CD4-positive, alpha-beta memory T cell (primary cell): ENCODE data around the gene CMTM3. TPM values are rescaled to one million over a fixed set of nuclear protein-coding genes. Genes with fewer than 3 reads are reported as not detected.

ENCODE experiments used
- CTCF ChIA-PET: fragments of 350-600 bp; sonication (Branson Sonifier 250); formaldehyde crosslinking; loops from one replicate; lab custom pipeline; 2021; ENCODE audit warnings: inconsistent platforms; ENCODE audit not compliant: partially characterized antibody; lab: Charles Lee
- POLR2A ChIA-PET: fragments of 350-600 bp; sonication (Branson Sonifier 250); formaldehyde crosslinking; loops from one replicate; lab custom pipeline; 2021; ENCODE audit not compliant: partially characterized antibody; lab: Charles Lee
- DNase-seq, 5 donors: peaks; one replicate each; pipeline versions ENCODE4 v3.0.0 to v3.0.0-alpha.2; 2020 to 2022; ENCODE audit warnings: mixed read lengths in 1 of 5
- H3K27ac ChIP-seq: one replicate; pipeline ENCODE4 v1.7.0; 2013; ENCODE audit warnings: low read depth, low read length
- H3K27me3 ChIP-seq: 2 replicates; pipeline ENCODE4 v1.7.0; 2013; ENCODE audit warnings: mild to moderate bottlenecking, low read length, moderate library complexity; ENCODE audit not compliant: insufficient read depth
- H3K36me3 ChIP-seq: 2 replicates; pipeline ENCODE4 v1.7.0; 2013; ENCODE audit warnings: mild to moderate bottlenecking, low read length, moderate library complexity; ENCODE audit not compliant: insufficient read depth
- H3K4me1 ChIP-seq: 2 replicates; pipeline ENCODE4 v1.7.0; 2013; ENCODE audit warnings: mild to moderate bottlenecking, low read length, moderate library complexity; ENCODE audit not compliant: insufficient read depth
- H3K4me3 ChIP-seq, 2 donors: one replicate each; pipeline ENCODE4 v1.7.0; 2013; ENCODE audit warnings: low read length in 2 of 2, mild to moderate bottlenecking in 1 of 2
- H3K9me3 ChIP-seq, 2 donors: one replicate each; pipeline ENCODE4 v1.7.0; 2013; ENCODE audit warnings: low read length in 2 of 2, control low read depth in 1 of 2; ENCODE audit not compliant: control insufficient read depth in 1 of 2
- H3K27ac Mint-ChIP-seq, 7 donors: one replicate each; pipeline ENCODE4 v1.8.0; 2020 to 2021; ENCODE audit warnings: mixed read lengths in 7 of 7, mild to moderate bottlenecking in 6 of 7, inconsistent platforms in 3 of 7, moderate library complexity in 3 of 7
- H3K27me3 Mint-ChIP-seq, 2 donors: one replicate each; pipeline ENCODE4 v1.8.0; 2020 to 2021; ENCODE audit warnings: mixed read lengths in 2 of 2
- H3K36me3 Mint-ChIP-seq, 2 donors: one replicate each; pipeline ENCODE4 v1.8.0; 2020 to 2021; ENCODE audit warnings: mixed read lengths in 2 of 2, inconsistent platforms in 1 of 2, mild to moderate bottlenecking in 1 of 2
- H3K4me1 Mint-ChIP-seq, 4 donors: one replicate each; pipeline ENCODE4 v1.8.0; 2020 to 2021; ENCODE audit warnings: mixed read lengths in 4 of 4, mild to moderate bottlenecking in 1 of 4
- H3K4me3 Mint-ChIP-seq, 8 donors: one replicate each; pipeline ENCODE4 v1.8.0; 2020 to 2021; ENCODE audit warnings: mixed read lengths in 8 of 8, mild to moderate bottlenecking in 7 of 8, moderate library complexity in 6 of 8, inconsistent platforms in 3 of 8
- H3K9me3 Mint-ChIP-seq, 8 donors: one replicate each; pipeline ENCODE4 v1.8.0; 2020 to 2021; ENCODE audit warnings: mixed read lengths in 8 of 8, mild to moderate bottlenecking in 5 of 8, inconsistent platforms in 3 of 8, moderate library complexity in 1 of 8
- intact Hi-C: fragments of 100-400 bp; cut with micrococcal nuclease; formaldehyde crosslinking; loops from one replicate; pipeline ENCODE4 v1.15.1; 2023
- polyA plus RNA-seq, 2 donors: library from polyadenylated mRNA; unstranded; fragments of 300-500 nt; fragmentation: Illumina TruSeq; gene quantifications; one replicate each; pipeline ENCODE4 v1.2.3, GENCODE V29; 2021
- total RNA-seq, 2 experiments: library from RNA; stranded (reverse); gene quantifications; one replicate each; pipeline ENCODE4 v1.2.3, GENCODE V29; 2021

The CMTM3 gene
- total and polyA plus RNA-seq, 4 experiments from 2014 or later: 74.2 to 105 (median 86.6) TPM

- H3K27ac Mint-ChIP-seq: no peak overlapping the region
- DNase-seq: no peak
- no peaks in the 10 kb centered on the region for H3K4me1 Mint-ChIP-seq
- H3K4me3 Mint-ChIP-seq: no peak overlapping the region
- Histone ChIP-seq H3K4me1 (no peaks in the 10 kb centered on the region), H3K27ac (no peak overlapping the region), H3K9me3 (no peaks in the 10 kb centered on the region), H3K36me3 (no peaks in the 10 kb centered on the region), H3K4me3 (no peak overlapping the region), H3K27me3 (no peaks in the 10 kb centered on the region)
- no peaks in the 10 kb centered on the region for H3K36me3 Mint-ChIP-seq
- H3K27me3 Mint-ChIP-seq: peaks cover 0 to 3% of the 10 kb centered on the region in 2 donors
- intact Hi-C loops: no loop called here
- no peaks in the 10 kb centered on the region for H3K9me3 Mint-ChIP-seq
- POLR2A ChIA-PET: no interaction called here
- CTCF ChIA-PET: interaction anchor here (2.7 kb wide), 1 partner anchor 13 kb away, joined by 11 read pairs; no protein-coding TSS in a partner anchor
Measured at GRCh38 chr16:66637806-66638205, 33.3 kb downstream of the CMTM3 start.

- ChIA-PET CTCF (interaction anchor here (1.2 to 2.7 kb wide), 2 partner anchors 12 to 17 kb away, joined by 3 to 11 read pairs; no protein-coding TSS in a partner anchor), POLR2A (no interaction called here)
- DNase-seq: no peak
- Mint-ChIP-seq H3K4me3 (no peak overlapping the region), H3K4me1 (no peaks in the 10 kb centered on the region), H3K36me3 (no peaks in the 10 kb centered on the region), H3K27me3 (peaks cover 0 to 3% of the 10 kb centered on the region in 2 donors), H3K27ac (no peak overlapping the region), H3K9me3 (no peaks in the 10 kb centered on the region)
- Histone ChIP-seq H3K27ac (no peak overlapping the region), H3K36me3 (no peaks in the 10 kb centered on the region), H3K9me3 (no peaks in the 10 kb centered on the region), H3K27me3 (no peaks in the 10 kb centered on the region), H3K4me1 (no peaks in the 10 kb centered on the region), H3K4me3 (no peak overlapping the region)
- intact Hi-C loops: no loop called here
Measured at GRCh38 chr16:66639091-66639885, 34.8 kb downstream of the CMTM3 start.

DNA sequence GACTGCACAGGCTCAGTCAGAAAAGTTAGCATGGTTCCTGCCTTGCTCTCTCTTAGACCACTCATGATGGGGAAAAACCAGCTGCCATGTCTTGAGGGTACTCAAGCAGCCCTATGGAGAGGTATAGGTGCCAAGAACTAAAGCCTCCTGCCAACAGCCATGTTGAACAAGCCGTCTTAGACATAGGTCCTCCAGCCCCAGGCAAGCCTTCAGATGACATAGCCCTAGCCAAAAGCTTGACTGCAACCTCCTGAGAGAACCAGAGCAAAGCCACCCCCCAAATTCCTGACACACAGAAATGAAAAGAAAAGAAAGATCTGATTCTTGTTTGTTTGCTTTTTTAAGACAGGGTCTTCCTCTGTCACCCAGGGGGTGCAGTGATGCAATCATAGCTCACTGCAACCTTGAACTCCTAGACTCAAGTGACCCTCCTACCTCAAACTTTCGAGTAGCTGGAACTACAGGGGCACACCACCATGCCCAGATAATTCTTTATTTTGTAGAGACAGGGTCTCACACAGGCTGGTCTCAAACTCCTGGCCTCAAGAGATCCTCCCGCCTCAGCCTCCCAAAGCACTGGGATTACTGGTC, 36.3 kb downstream of the CMTM3 start:
- Histone ChIP-seq H3K4me3 (no peak overlapping the region), H3K36me3 (no peaks in the 10 kb centered on the region), H3K27me3 (no peaks in the 10 kb centered on the region), H3K4me1 (no peaks in the 10 kb centered on the region), H3K9me3 (no peaks in the 10 kb centered on the region), H3K27ac (no peak overlapping the region)
- Mint-ChIP-seq H3K4me3 (no peak overlapping the region), H3K27ac (no peak overlapping the region), H3K9me3 (no peaks in the 10 kb centered on the region), H3K4me1 (no peaks in the 10 kb centered on the region), H3K36me3 (no peaks in the 10 kb centered on the region), H3K27me3 (peaks cover 0 to 3% of the 10 kb centered on the region in 2 donors)
- CTCF ChIA-PET: interaction anchor here (2.6 kb wide), 1 partner anchor 10 kb away, joined by 13 read pairs; no protein-coding TSS in a partner anchor
- POLR2A ChIA-PET: no interaction called here
- intact Hi-C loops: no loop called here
- no peak for DNase-seq

DNA sequence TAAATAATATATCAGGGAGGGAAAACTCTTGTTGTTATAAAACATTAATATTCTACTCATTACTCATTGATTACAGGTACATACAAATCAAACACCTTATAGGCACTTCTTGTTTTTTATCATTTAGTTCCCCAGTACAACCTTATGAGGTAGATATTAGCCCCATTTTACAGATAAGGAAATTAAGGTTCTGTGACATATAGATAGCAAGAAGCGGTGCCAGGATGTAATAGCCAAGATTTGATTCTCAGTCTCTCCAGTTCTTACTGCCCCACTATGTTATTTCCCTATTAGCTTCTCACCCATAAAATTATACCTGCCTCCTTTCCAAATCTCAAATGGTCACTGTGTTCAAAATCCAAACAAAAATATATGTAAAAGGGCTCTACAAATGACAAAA, 36.9 kb downstream of the CMTM3 start:
- no peaks in the 10 kb centered on the region for H3K9me3 Mint-ChIP-seq
- H3K36me3 Mint-ChIP-seq: no peaks in the 10 kb centered on the region
- H3K4me3 Mint-ChIP-seq: no peak overlapping the region
- intact Hi-C loops: no loop called here
- H3K27me3 Mint-ChIP-seq: peaks cover 0 to 3% of the 10 kb centered on the region in 2 donors
- H3K4me1 Mint-ChIP-seq: no peaks in the 10 kb centered on the region
- Histone ChIP-seq H3K36me3 (no peaks in the 10 kb centered on the region), H3K4me3 (no peak overlapping the region), H3K9me3 (no peaks in the 10 kb centered on the region), H3K27ac (no peak overlapping the region), H3K27me3 (no peaks in the 10 kb centered on the region), H3K4me1 (no peaks in the 10 kb centered on the region)
- CTCF ChIA-PET: interaction anchor here (2.6 kb wide), 1 partner anchor 10 kb away, joined by 13 read pairs; no protein-coding TSS in a partner anchor
- no peak for DNase-seq
- POLR2A ChIA-PET: no interaction called here
- H3K27ac Mint-ChIP-seq: no peak overlapping the region

DNA sequence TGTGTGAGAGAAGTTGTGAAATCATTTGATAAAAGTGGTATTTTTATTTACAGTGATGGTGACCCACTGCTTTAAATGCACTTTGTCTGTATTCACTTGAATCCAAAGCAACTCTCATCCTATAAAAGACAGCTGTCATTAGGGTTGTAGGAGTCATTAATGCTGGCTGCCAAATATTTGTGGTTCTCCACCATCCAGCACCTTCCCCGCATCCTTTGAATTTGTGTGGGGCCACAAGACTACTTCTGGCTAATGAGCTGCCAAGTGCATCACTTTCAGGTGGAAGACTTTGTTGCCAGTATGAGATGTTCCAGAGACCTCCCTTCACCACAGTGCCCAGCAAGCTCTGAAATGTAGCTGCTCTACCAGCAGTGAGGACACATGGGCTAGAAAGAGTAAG, 43.4 kb downstream of the CMTM3 start:
- Histone ChIP-seq H3K4me1 (peaks cover 6% of the 10 kb centered on the region), H3K36me3 (no peaks in the 10 kb centered on the region), H3K27ac (no peak overlapping the region), H3K4me3 (no peak overlapping the region), H3K27me3 (no peaks in the 10 kb centered on the region), H3K9me3 (no peaks in the 10 kb centered on the region)
- intact Hi-C loops: no loop called here
- Mint-ChIP-seq H3K36me3 (no peaks in the 10 kb centered on the region), H3K9me3 (no peaks in the 10 kb centered on the region), H3K27me3 (peaks cover 0 to 1% of the 10 kb centered on the region in 2 donors), H3K4me3 (no peak overlapping the region), H3K4me1 (peaks cover 6 to 11% (median 9%) of the 10 kb centered on the region in 4 donors), H3K27ac (no peak overlapping the region)
- CTCF ChIA-PET: interaction anchor here (1.0 to 1.8 kb wide), 3 partner anchors 13 to 242 kb away, joined by 3 to 5 read pairs (median 4); no protein-coding TSS in a partner anchor
- POLR2A ChIA-PET: no interaction called here
- DNase-seq: no peak

DNA sequence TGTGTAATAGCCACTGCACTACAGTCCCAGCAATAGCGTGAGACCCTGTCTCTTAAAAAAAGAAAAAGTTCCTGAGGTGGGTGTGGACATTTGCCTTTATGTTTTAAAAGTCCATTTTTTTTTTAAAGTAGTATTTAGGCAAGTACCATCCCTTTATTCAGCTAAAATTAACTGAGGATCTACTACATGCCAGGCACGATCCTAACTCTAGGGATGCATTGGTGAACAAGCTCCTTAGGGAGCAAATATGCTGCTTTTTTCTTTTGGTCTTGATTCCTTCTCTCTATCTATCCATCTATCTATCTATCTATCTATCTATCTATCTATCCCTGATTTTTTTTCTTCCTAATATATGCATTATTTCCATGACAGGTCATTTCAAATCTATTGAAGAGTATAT, 44.7 kb downstream of the CMTM3 start:
- no peak overlapping the region for H3K4me3 ChIP-seq
- Mint-ChIP-seq H3K9me3 (no peaks in the 10 kb centered on the region), H3K36me3 (no peaks in the 10 kb centered on the region), H3K4me1 (peaks cover 6 to 11% (median 10%) of the 10 kb centered on the region in 4 donors), H3K27me3 (peaks cover 0 to 1% of the 10 kb centered on the region in 2 donors), H3K4me3 (no peak overlapping the region), H3K27ac (no peak overlapping the region)
- no peaks in the 10 kb centered on the region for H3K27me3 ChIP-seq
- CTCF ChIA-PET: interaction anchor here (1.1 to 1.8 kb wide), 3 partner anchors 35 to 243 kb away, joined by 3 to 5 read pairs (median 4); no protein-coding TSS in a partner anchor
- H3K36me3 ChIP-seq: no peaks in the 10 kb centered on the region
- POLR2A ChIA-PET: interaction anchor here (0.6 kb wide), 1 partner anchor 19 kb away, joined by 4 read pairs; no protein-coding TSS in a partner anchor
- intact Hi-C loops: no loop called here
- no peak for DNase-seq
- peaks cover 6% of the 10 kb centered on the region for H3K4me1 ChIP-seq
- H3K9me3 ChIP-seq: no peaks in the 10 kb centered on the region
- no peak overlapping the region for H3K27ac ChIP-seq

GRCh38 chr16:66649636-66650205, 45.2 kb downstream of the CMTM3 start:
- POLR2A ChIA-PET: interaction anchor here (2.0 kb wide), 1 partner anchor 124 kb away, joined by 5 read pairs; no protein-coding TSS in a partner anchor
- intact Hi-C loops: loop anchor here (2.0 to 5.0 kb wide), 3 partner anchors 87 to 243 kb away; partner anchors contain the start of gene DYNC1LI2
- CTCF ChIA-PET: interaction anchor here (1.1 to 2.5 kb wide), 11 partner anchors 9 to 181 kb away, joined by 3 to 34 read pairs (median 5); no protein-coding TSS in a partner anchor
- Mint-ChIP-seq H3K4me3 (no peak overlapping the region), H3K36me3 (no peaks in the 10 kb centered on the region), H3K27ac (peak overlapping the region in 1 of 7 donors; percentile 71), H3K4me1 (peaks cover 6 to 11% (median 10%) of the 10 kb centered on the region in 4 donors), H3K27me3 (peaks cover 0 to 6% of the 10 kb centered on the region in 2 donors), H3K9me3 (no peaks in the 10 kb centered on the region)
- Histone ChIP-seq H3K27ac (no peak overlapping the region), H3K9me3 (no peaks in the 10 kb centered on the region), H3K27me3 (no peaks in the 10 kb centered on the region), H3K4me1 (peaks cover 6% of the 10 kb centered on the region), H3K36me3 (no peaks in the 10 kb centered on the region), H3K4me3 (no peak overlapping the region)
- no peak for DNase-seq
